Uterus (tissue), 4 donors: Measurements from ENCODE around the gene ZNF616. TPM values are rescaled to one million over a fixed set of nuclear protein-coding genes. Genes with fewer than 3 reads are reported as not detected.
A peak's percentile ranks its signal among the peaks of the same experiment; 100 is the strongest.

Experiments
- DNase-seq, 2 donors: peaks; one replicate each; pipeline ENCODE4 v3.0.0-alpha.2; 2019 to 2020
- H3K27ac ChIP-seq, 2 donors: fragments of 200-600 bp; sonication (generic); 1 replicate in 1 of 2; 2 replicates in 1 of 2; pipeline ENCODE4 v1.5.1; 2016 to 2018
- H3K27me3 ChIP-seq, 2 donors: fragments of 200-600 bp; sonication (generic); one replicate each; pipeline ENCODE4 v1.5.1; 2018 to 2019; ENCODE audit warnings: control low read depth in 1 of 2
- H3K36me3 ChIP-seq, 2 donors: fragments of 200-600 bp; sonication (generic); one replicate each; pipeline ENCODE4 v1.5.1; 2019; ENCODE audit warnings: control low read depth in 1 of 2
- H3K4me1 ChIP-seq, 2 donors: fragments of 200-600 bp; sonication (generic); one replicate each; pipeline ENCODE4 v1.5.1; 2018 to 2019; ENCODE audit warnings: control low read depth in 1 of 2
- H3K4me3 ChIP-seq, 2 donors: fragments of 200-600 bp; sonication (generic); 1 replicate in 1 of 2; 2 replicates in 1 of 2; pipeline ENCODE4 v1.5.1; 2018 to 2019; ENCODE audit warnings: mild to moderate bottlenecking in 1 of 2
- H3K9me3 ChIP-seq, 2 donors: fragments of 200-600 bp; sonication (generic); one replicate each; pipeline ENCODE4 v1.5.1; 2019; ENCODE audit warnings: control low read depth in 1 of 2
- CTCF ChIP-seq, 4 experiments: fragments of 200-600 bp in 2 of 4; fragments of 450-650 bp in 2 of 4; sonication (generic) in 2 of 4; IDR thresholded peaks; one replicate each; pipeline ENCODE4 v1.5.1; 2016 to 2019; ENCODE audit warnings: antibody characterized with exemption in 4 of 4, mild to moderate bottlenecking in 2 of 4, moderate library complexity in 1 of 4
- POLR2A ChIP-seq, 2 donors: fragments of 450-650 bp; IDR thresholded peaks; one replicate each; pipeline ENCODE4 v1.6.1; 2016; ENCODE audit warnings: antibody characterized with exemption in 2 of 2, mild to moderate bottlenecking in 1 of 2, moderate library complexity in 1 of 2
- intact Hi-C: fragments of 100-400 bp; cut with DNase I; formaldehyde crosslinking; loops from one replicate; pipeline ENCODE4 v1.15.1; 2023; ENCODE audit warnings: low total_unique reads
- total RNA-seq, 4 donors: library from RNA; depleted of rRNA in 3 of 4; stranded (reverse); fragments of >200 nt in 3 of 4; gene quantifications; one replicate each; pipeline versions ENCODE4 v1.1.0 to v1.2.4, GENCODE V29; 2014 to 2023
- donor health status: DM: yes; HTN: yes; CAD: no.

ZNF616 gene
- total RNA-seq = 10 to 100 TPM in 3 of 4 donors, 1 to 10 TPM in 1; 2.4 to 27.2 (median 17.6) TPM

GRCh38 chr19:52139252-52140031 is at the start of gene ZNF616:
ZNF616 (minus strand) TSS chr19:52139938; CDS start chr19:52130512, 9,426 bp downstream.
- peak within 1 kb of the TSS; percentile 90 to 98 for H3K4me3 ChIP-seq
- H3K4me1 ChIP-seq = peaks cover 0 to 11% of the 10 kb centered on the region in 2 donors
- H3K27ac ChIP-seq = peak within 1 kb of the TSS; percentile 97 to 98
- intact Hi-C loops = loop anchor here (5.0 kb wide), 1 partner anchor 103 kb away; no protein-coding TSS in a partner anchor
- no peaks in the 10 kb centered on the region for H3K36me3 ChIP-seq
- DNase-seq = peak; percentile 97 to 98
- no peaks in the 10 kb centered on the region for H3K27me3 ChIP-seq
- TF ChIP-seq POLR2A (IDR thresholded peaks at IDR 0.05) (peak; percentile 51 to 75), CTCF (IDR thresholded peaks at IDR 0.05) (peak; percentile 78 to 86 (median 79))
- H3K9me3 ChIP-seq = no peaks in the 10 kb centered on the region

GRCh38 chr19:52188822-52189734 is 49.3 kb upstream of the ZNF616 start:
- H3K27me3 ChIP-seq = no peaks in the 10 kb centered on the region
- no peak for DNase-seq
- H3K4me3 ChIP-seq = peak overlapping the region; percentile 38 to 48
- no peaks in the 10 kb centered on the region for H3K36me3 ChIP-seq
- no peaks in the 10 kb centered on the region for H3K9me3 ChIP-seq
- intact Hi-C loops = no loop called here
- H3K4me1 ChIP-seq = peaks cover 0 to 21% of the 10 kb centered on the region in 2 donors
- peak overlapping the region; percentile 91 to 94 for H3K27ac ChIP-seq
- peak; percentile 10 to 81 for TF ChIP-seq POLR2A (IDR thresholded peaks at IDR 0.05)
- no peak for TF ChIP-seq CTCF (IDR thresholded peaks at IDR 0.05)

- H3K4me1 ChIP-seq = peaks cover 0 to 15% of the 10 kb centered on the region in 2 donors
- H3K4me3 ChIP-seq = no peak overlapping the region
- H3K36me3 ChIP-seq = no peaks in the 10 kb centered on the region
- no peak for DNase-seq
- no peak overlapping the region for H3K27ac ChIP-seq
- no peaks in the 10 kb centered on the region for H3K9me3 ChIP-seq
- H3K27me3 ChIP-seq = no peaks in the 10 kb centered on the region
- intact Hi-C loops = no loop called here
- no peak for TF ChIP-seq POLR2A (IDR thresholded peaks at IDR 0.05)
- no peak for TF ChIP-seq CTCF (IDR thresholded peaks at IDR 0.05)
Measured at GRCh38 chr19:52187407-52187806, 47.7 kb upstream of the ZNF616 start.

- no peaks in the 10 kb centered on the region for H3K36me3 ChIP-seq
- H3K4me3 ChIP-seq = no peak overlapping the region
- H3K27ac ChIP-seq = no peak overlapping the region
- DNase-seq = no peak
- no peaks in the 10 kb centered on the region for H3K9me3 ChIP-seq
- intact Hi-C loops = no loop called here
- no peaks in the 10 kb centered on the region for H3K4me1 ChIP-seq
- TF ChIP-seq CTCF (IDR thresholded peaks at IDR 0.05) = no peak
- TF ChIP-seq POLR2A (IDR thresholded peaks at IDR 0.05) = no peak
- no peaks in the 10 kb centered on the region for H3K27me3 ChIP-seq
Measured at GRCh38 chr19:52176574-52176973, 36.8 kb upstream of the ZNF616 start.
